ENCODE measurements around the gene TOGARAM1.
"Not testable (repeated sequence)": the region's sequence is repeated elsewhere in the genome, so short reads cannot be mapped to it uniquely, and the experiment has no call there.

Gene TOGARAM1

GRCh38 chr14:45038865-45039264 is 76.9 kb downstream of the TOGARAM1 start:
- DNase-seq (ENCODE audit: low spot score) = no peak

- DNase-seq (ENCODE audit: low spot score) = no peak
Observed at GRCh38 chr14:45039390-45039789, 77.4 kb downstream of the TOGARAM1 start.

DNA sequence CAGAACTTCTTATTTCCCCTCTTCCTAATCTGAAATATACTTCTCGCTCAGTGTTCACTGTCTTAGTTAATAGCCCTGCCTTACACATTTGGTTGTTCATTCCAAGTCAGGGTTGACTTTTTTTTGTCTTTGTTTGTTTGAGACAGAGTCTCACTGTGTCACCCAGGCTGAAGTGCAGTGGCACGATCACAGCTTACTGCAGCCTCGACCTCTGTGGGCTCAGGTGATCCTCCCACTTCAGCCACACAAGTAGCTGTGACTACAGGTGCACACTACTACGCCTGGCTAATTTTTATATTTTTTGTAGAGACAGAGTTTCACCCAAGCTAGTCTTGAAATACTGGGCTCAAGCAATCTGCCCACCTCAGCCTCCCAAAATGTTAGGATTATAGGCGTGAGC is 79.7 kb downstream of the TOGARAM1 start:
- no peak for DNase-seq (ENCODE audit: low spot score)

- no peak for DNase-seq (ENCODE audit: low spot score)
Observed at GRCh38 chr14:45044638-45045037, 82.6 kb downstream of the TOGARAM1 start.

DNA sequence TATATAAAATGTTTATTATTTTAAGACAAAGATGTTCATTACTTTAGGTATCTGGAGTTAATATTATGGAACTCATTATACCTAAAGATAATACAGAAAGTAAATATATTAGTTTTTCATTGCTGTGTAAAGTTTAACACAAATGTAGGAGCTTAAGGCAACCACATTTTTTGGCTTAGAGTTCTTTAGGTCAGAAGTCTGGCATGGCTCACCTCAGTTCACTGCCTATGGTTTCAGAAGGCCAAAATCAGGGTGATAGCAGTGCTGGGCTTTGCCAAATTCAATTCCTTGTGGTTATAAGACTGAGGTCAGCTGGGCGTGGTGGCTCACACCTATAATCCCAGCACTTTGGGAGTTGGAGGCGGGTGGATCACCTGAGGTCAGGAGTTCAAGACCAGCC is 86.4 kb downstream of the TOGARAM1 start:
- no peak for DNase-seq (ENCODE audit: low spot score)

- DNase-seq (ENCODE audit: low spot score) = no peak
Observed at GRCh38 chr14:45051180-45051579, 89.2 kb downstream of the TOGARAM1 start.

DNA sequence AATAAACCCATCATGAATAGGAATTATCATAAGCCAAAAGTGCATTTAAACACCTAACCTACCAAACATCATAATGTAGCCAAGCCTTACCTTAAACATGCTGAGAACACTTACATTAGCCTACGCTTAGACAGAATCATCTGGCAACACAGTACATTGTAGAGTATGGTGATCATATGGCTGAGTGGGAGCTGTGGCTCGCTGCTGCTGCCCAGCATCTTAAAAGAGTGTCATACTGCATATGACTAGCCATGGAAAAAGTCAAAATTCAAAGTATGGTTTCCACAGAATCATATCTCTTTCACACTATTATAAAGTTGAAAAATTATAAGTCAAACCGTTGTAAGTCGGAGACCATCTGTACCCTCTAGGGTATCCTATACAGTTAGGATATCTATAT is 89.9 kb downstream of the TOGARAM1 start:
- no peak for DNase-seq (ENCODE audit: low spot score)

DNA sequence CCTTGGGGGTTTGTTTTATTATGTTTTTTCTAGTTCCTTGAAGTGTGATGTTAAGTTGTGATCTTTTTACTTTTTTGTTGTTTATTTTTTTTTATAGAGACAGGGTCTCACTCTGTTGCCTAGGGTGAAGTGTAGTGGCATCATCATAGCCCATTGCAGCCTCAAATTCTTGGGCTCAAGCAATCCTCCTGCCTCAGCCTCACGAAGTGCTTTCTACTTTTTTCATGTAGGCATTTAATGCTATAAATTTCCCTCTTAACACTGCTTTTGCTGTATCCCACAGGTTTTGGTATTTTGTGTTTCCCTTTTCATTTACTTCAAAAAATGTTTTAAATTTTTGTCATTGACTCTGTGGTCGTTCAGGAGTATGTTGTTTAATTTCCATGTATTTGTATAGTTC is 95.4 kb downstream of the TOGARAM1 start:
- no peak for DNase-seq (ENCODE audit: low spot score)

GRCh38 chr14:45057881-45058364 is 95.9 kb downstream of the TOGARAM1 start:
- DNase-seq (ENCODE audit: low spot score) = no peak

DNA sequence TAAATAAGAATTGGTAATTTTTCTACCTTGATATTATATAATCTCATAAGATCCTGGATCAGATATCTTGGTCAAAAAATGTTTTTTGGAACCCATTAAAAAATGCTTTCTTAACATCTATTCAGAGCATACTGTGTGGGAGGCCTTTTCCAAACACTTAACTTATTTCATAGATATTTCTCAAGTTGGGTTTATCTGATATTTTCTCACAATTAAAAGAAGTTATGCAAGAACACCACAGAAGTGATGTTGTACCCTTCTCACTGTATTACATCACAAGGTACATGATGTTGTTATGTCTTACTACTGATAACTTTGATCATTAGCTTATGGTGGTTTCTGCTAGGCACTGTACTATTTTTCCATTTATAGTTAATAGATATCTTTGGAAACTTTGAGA is 98.6 kb downstream of the TOGARAM1 start:
- DNase-seq (ENCODE audit: low spot score) = no peak

DNA sequence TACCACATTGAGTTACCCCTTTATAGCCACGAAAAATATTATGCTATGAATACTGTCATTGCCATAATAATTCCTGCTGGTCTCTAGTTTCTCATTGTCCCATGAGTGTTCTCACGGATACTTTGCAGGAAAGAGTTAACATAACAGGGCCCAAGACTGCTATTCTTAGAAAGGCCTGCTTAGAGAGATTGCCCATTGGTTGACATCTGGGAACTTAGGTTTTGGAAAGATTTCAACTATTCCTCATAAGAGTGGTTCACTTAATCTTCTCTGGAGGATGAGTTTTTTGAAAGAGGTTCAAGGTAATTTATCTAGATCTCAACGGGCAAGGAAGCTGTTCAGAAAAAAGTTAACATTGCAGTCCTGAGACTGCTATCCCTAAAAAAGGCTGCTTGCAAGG is 103.5 kb downstream of the TOGARAM1 start:
- no peak for DNase-seq (ENCODE audit: low spot score)

- no peak for DNase-seq (ENCODE audit: low spot score)
Observed at GRCh38 chr14:45065956-45066355, 104.0 kb downstream of the TOGARAM1 start.

- DNase-seq (ENCODE audit: low spot score) = no peak
Observed at GRCh38 chr14:45066667-45067066, 104.7 kb downstream of the TOGARAM1 start.

DNA sequence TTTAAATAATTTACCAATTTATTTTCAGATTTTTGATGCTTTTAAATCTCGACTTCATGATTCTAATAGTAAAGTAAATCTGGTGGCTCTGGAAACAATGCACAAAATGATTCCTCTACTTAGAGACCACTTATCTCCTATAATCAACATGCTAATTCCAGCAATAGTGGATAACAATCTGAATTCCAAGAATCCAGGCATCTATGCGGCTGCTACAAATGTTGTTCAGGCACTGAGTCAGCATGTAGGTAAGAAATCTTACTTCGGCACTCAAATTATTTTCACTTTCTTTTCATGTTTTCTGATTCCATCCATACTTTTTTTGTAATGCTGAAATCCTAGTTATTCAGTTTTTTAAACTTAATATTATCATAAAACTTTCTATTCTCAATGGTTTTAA is 106.4 kb downstream of the TOGARAM1 start:
- DNase-seq (ENCODE audit: low spot score) = no peak

DNA sequence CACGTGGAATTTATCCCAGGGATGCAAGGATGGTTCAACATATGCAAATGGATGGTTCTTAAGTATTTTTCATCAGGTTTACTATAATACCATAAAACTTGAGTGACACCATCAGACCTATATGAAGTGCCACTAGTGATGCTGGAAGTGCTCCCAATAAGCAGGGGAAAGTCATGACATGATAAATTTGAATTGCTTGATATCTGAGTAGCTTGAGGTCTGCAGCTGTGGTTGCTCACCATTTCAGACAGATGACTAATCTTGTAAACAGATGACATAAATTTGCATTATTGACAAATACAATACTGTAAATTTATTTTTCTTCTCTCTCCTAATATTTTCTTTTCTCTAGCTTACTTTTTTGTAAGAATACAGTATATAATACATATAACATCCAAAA is 108.2 kb downstream of the TOGARAM1 start:
- DNase-seq (ENCODE audit: low spot score) = peak; percentile 53

- no peak for DNase-seq (ENCODE audit: low spot score)
Observed at GRCh38 chr14:45072126-45072525, 110.1 kb downstream of the TOGARAM1 start.

GRCh38 chr14:45073231-45073879 is 111.4 kb downstream of the TOGARAM1 start:
- no peak for DNase-seq (ENCODE audit: low spot score)

GRCh38 chr14:45078323-45078722 is 116.3 kb downstream of the TOGARAM1 start:
- no peak for DNase-seq (ENCODE audit: low spot score)

DNA sequence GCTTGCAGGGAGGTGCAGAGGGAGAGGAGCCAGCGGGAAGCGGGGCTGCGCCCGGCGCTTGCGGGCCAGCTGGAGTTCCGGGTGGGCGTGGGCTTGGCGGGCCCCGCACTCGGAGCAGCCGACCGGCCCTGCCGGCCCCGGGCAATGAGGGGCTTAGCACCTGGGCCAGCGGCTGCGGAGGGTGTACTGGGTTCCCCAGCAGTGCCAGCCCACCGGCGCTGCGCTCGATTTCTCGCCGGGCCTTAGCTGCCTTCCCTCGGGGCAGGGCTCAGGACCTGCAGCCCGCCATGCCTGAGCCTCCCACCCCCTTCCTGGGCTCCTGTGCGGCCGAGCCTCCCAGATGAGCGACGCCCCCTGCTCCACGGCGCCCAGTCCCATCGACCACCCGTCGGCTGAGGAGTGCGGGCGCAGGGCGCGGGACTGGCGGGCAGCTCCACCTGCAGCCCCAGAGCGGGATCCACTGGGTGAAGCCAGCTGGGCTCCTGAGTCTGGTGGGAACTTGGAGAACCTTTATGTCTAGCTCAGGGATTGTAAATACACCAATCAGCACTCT is 118.5 kb downstream of the TOGARAM1 start:
- not testable (repeated sequence) for DNase-seq (ENCODE audit: low spot score)

GRCh38 chr14:45081096-45081495 is 119.1 kb downstream of the TOGARAM1 start:
- DNase-seq (ENCODE audit: low spot score) = not testable (repeated sequence)

DNA sequence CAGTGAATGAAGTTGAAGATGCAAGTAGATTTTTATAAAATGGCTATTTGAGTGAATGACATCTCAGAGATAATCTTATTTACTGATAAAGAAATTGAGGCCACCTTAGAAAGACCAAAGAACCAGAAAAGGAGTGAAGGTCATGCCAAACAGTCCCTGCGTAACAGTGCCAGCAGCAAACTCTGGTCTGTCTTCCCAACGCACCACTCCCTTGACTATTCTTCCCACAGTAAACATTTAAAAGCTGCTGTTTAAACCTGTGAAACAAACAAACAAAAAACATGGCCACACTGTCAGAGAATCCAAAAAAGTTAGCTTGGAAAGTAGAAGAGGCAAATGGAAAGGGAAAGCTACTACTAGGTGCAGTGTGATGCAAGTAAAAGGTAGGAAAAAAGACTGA is 120.4 kb downstream of the TOGARAM1 start:
- no peak for DNase-seq (ENCODE audit: low spot score)

DNA sequence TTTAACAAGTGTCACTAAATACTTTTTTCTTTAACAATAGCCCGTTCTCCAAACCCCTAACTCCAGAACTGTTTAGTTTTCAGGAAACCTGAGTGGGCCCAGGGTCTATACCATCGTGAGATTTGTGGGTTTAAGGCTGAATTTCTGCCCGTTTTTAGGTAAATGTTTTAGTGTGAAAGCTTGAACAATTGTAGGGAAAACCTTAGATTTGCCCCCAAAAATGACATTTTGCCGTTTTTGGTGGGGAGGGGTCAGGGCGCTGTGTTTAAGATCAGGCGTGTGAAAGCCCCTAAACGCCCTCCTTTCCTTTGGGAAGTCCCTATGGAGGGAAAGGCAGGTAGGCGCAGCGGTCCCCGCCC is 121.6 kb downstream of the TOGARAM1 start:
- no peak for DNase-seq (ENCODE audit: low spot score)

GRCh38 chr14:45083976-45084722 is 122.2 kb downstream of the TOGARAM1 start, which contains the start of gene PRPF39:
Gene PRPF39, plus strand, starts transcription at chr14:45084116. Its CDS starts 11,124 bp downstream, at chr14:45095240.
- DNase-seq (ENCODE audit: low spot score) = peak; percentile 93
